HEK293T (cell line): ENCODE data around the gene BTG2.

Experiments
- ARNT ChIP-seq: fragments of 450-650 bp; IDR thresholded peaks from 2 replicates; pipeline ENCODE4 v1.6.1; 2017; ENCODE audit warnings: mild to moderate bottlenecking
- BHLHE40 ChIP-seq: fragments of 450-650 bp; IDR thresholded peaks from 2 replicates; pipeline ENCODE4 v1.6.1; 2016; ENCODE audit warnings: mild to moderate bottlenecking, moderate library complexity, borderline replicate concordance
- CTBP1 ChIP-seq: fragments of 450-650 bp; IDR thresholded peaks from 2 replicates; pipeline ENCODE4 v1.6.1; 2016; ENCODE audit warnings: borderline replicate concordance
- ELF4 ChIP-seq: fragments of 450-650 bp; IDR thresholded peaks from 2 replicates; pipeline ENCODE4 v1.6.1; 2017; ENCODE audit warnings: antibody characterized with exemption
- HDGF ChIP-seq: fragments of 450-650 bp; IDR thresholded peaks from 2 replicates; pipeline ENCODE4 v1.6.1; 2017; ENCODE audit warnings: antibody characterized with exemption, borderline replicate concordance
- LEF1 ChIP-seq: fragments of 450-650 bp; IDR thresholded peaks from 2 replicates; pipeline ENCODE4 v1.6.1; 2017; ENCODE audit warnings: mild to moderate bottlenecking, borderline replicate concordance
- SUZ12 ChIP-seq: fragments of 450-650 bp; IDR thresholded peaks from 2 replicates; pipeline ENCODE4 v1.6.1; 2016; ENCODE audit warnings: mild to moderate bottlenecking
- TARDBP ChIP-seq: fragments of 450-650 bp; IDR thresholded peaks from 2 replicates; pipeline ENCODE4 v1.6.1; 2016
- ZNF384 ChIP-seq: fragments of 450-650 bp; IDR thresholded peaks from 2 replicates; pipeline ENCODE4 v1.6.1; 2016
- TF ChIP-seq, protein P1 (sequence below): fragments of 450-650 bp; IDR thresholded peaks from 2 replicates; pipeline ENCODE4 v1.6.1; 2016

DNA sequence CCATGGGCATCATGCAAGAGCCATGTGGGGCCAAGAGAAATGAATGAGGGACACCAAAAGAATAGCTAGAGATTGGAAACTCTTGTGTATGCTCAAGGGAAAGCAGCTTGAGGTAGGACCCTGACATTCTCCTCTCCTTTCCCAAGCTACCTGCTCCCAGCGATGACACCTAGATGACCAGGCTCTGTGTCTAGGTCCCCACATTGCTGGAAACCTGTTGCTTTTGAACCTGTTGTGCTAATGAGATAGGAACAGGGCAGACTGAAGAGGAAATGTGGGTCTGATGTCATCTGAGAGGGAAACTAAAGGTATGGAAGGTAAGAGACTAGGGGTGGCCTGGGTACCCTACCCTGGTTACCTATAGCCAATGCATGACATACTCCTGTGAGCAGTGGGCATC, 43.8 kb downstream of the BTG2 start:
- TF ChIP-seq LEF1 (no peak), TARDBP (no peak), CTBP1 (no peak), HDGF (no peak), ZNF384 (no peak), SUZ12 (no peak), BHLHE40 (no peak), ELF4 (no peak), ARNT (no peak)
- TF ChIP-seq, protein P1, sequence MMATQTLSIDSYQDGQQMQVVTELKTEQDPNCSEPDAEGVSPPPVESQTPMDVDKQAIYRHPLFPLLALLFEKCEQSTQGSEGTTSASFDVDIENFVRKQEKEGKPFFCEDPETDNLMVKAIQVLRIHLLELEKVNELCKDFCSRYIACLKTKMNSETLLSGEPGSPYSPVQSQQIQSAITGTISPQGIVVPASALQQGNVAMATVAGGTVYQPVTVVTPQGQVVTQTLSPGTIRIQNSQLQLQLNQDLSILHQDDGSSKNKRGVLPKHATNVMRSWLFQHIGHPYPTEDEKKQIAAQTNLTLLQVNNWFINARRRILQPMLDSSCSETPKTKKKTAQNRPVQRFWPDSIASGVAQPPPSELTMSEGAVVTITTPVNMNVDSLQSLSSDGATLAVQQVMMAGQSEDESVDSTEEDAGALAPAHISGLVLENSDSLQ: no peak
